Lower leg skin (tissue), 4 donors: Measurements from ENCODE around the gene PDE1C. TPM values are rescaled to one million over a fixed set of nuclear protein-coding genes. Genes with fewer than 3 reads are reported as not detected.

Source experiments
- DNase-seq, 2 donors: peaks; one replicate each; pipeline ENCODE4 v3.0.0-alpha.2; 2019; ENCODE audit warnings: low spot score in 2 of 2
- H3K4me3 ChIP-seq: fragments of 200-600 bp; sonication (generic); 2 replicates; pipeline ENCODE4 v1.5.1; 2017; ENCODE audit warnings: mild to moderate bottlenecking, low read depth; ENCODE audit not compliant: poor library complexity, severe bottlenecking
- POLR2A ChIP-seq, 2 donors: fragments of 450-650 bp; IDR thresholded peaks; one replicate each; pipeline ENCODE4 v1.6.1; 2016 to 2017; ENCODE audit warnings: antibody characterized with exemption in 2 of 2, mild to moderate bottlenecking in 1 of 2, moderate library complexity in 1 of 2
- WGBS, 2 donors: methylation state at CpG; one replicate each; pipeline ENCODE4 v1.1.5; 2018; 5-methylcytosine and 5-hydroxymethylcytosine counted together
- intact Hi-C: fragments of 100-400 bp; cut with DNase I; formaldehyde crosslinking; loops from one replicate; pipeline ENCODE4 v1.15.0; 2023; ENCODE audit warnings: low total_unique reads
- total RNA-seq, 4 donors: library from RNA; depleted of rRNA; stranded (reverse); fragments of >200 nt; gene quantifications; one replicate each; pipeline ENCODE4 v1.1.0, GENCODE V29; 2016
- TF ChIP-seq, protein P1 (sequence below), 3 donors: fragments of 450-650 bp; IDR thresholded peaks; one replicate each; pipeline ENCODE4 v1.5.1; 2016; ENCODE audit warnings: antibody characterized with exemption in 3 of 3, mild to moderate bottlenecking in 3 of 3, moderate library complexity in 2 of 3

Gene PDE1C
- total RNA-seq, 4 donors from 2014 or later, result 0.53 to 3.5 (median 3.0) TPM

DNA sequence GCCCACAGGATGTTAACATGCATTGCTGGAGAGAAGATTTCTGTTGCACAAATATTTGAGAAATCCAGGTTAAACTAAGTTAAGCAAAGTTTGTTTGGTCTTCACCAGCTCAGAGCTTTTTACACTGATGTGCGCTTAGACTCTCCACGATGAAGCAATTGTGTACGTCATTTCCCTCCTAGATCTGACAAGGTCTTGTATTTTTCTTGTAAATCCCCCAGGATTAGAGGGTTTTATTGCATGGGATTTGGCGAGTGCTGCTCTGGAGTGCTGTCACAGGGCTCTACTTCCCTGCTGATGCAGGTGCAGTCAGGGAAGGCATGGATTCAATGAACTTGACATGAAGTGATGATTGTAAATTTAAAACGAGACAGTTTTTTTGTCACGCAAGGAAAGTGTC is 173.3 kb downstream of the PDE1C start:
- no peak for DNase-seq
- intact Hi-C loops, result no loop called here
- no peak overlapping the region for H3K4me3 ChIP-seq
- 47 to 60% methylated on average over 6 of the region's 6 CpGs for WGBS, 2 donors
- TF ChIP-seq POLR2A (IDR thresholded peaks at IDR 0.05), result no peak
- TF ChIP-seq, protein P1, sequence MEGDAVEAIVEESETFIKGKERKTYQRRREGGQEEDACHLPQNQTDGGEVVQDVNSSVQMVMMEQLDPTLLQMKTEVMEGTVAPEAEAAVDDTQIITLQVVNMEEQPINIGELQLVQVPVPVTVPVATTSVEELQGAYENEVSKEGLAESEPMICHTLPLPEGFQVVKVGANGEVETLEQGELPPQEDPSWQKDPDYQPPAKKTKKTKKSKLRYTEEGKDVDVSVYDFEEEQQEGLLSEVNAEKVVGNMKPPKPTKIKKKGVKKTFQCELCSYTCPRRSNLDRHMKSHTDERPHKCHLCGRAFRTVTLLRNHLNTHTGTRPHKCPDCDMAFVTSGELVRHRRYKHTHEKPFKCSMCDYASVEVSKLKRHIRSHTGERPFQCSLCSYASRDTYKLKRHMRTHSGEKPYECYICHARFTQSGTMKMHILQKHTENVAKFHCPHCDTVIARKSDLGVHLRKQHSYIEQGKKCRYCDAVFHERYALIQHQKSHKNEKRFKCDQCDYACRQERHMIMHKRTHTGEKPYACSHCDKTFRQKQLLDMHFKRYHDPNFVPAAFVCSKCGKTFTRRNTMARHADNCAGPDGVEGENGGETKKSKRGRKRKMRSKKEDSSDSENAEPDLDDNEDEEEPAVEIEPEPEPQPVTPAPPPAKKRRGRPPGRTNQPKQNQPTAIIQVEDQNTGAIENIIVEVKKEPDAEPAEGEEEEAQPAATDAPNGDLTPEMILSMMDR (IDR thresholded peaks at IDR 0.05), result no peak

DNA sequence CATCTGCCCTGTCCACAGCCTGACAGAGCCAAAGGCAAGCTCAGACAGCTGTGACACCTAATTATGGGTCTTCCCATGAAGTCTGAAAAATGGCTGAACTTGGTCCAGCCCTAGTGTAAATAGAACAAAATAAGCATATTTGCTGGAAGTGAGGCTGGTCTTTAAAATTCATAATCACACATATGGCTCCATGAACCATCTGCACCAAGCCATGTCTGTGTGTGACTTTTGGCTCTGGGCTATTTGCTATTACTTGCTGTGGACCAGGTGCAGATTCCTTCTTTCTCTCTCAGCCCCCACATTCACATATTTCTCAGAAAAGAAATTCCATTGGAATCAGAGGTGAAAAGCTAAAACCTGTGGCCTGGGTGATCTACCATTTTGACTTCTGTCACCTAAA is 175.9 kb downstream of the PDE1C start:
- no peak for DNase-seq
- TF ChIP-seq, protein P1 (IDR thresholded peaks at IDR 0.05), result no peak
- TF ChIP-seq POLR2A (IDR thresholded peaks at IDR 0.05), result no peak
- H3K4me3 ChIP-seq, result no peak overlapping the region
- intact Hi-C loops, result no loop called here

- WGBS, 2 donors, result 74 to 77% methylated on average over 3 of the region's 3 CpGs
- intact Hi-C loops, result no loop called here
- no peak for TF ChIP-seq POLR2A (IDR thresholded peaks at IDR 0.05)
- TF ChIP-seq, protein P1 (IDR thresholded peaks at IDR 0.05), result no peak
- H3K4me3 ChIP-seq, result no peak overlapping the region
- no peak for DNase-seq
Observed at GRCh38 chr7:31893365-31893764, 176.8 kb downstream of the PDE1C start.

DNA sequence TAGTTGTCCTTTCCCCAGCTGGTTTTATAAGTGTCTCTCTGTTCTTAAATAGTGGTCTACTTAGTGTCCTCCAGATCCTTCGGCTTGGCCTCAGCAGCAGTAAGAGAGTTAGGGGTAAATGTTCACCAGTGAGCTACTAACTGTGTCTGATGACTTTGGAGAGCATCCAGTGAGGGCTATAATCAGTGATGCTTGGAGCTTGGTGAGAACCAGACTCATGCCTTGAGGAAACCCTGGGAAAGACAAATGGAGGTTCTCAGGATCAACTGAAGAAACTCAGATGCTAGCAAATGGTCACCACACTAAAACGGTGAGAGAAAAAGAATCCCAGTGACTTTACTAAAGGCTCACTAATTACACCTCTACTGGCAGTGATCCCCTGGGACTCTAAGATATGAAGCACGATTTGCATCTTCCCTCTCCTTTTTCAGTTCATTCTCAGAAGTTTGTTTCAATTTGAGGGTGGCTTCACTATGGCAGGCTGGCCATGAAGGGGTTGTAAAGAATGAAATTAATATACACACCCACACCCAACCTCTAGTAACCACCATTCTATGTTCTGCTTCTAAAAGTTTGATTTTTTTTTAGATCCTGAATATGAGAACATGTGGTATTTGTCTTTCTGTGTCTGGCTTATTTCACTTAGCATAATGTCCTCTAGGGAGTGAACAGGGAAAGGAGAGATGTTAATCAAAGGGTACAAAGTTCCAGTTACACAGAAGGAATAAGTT is 177.9 kb downstream of the PDE1C start:
- H3K4me3 ChIP-seq, result no peak overlapping the region
- DNase-seq, result no peak
- TF ChIP-seq, protein P1 (IDR thresholded peaks at IDR 0.05), result no peak
- TF ChIP-seq POLR2A (IDR thresholded peaks at IDR 0.05), result no peak
- intact Hi-C loops, result no loop called here
- 71 to 84% methylated on average over 3 of the region's 3 CpGs for WGBS, 2 donors

GRCh38 chr7:31890766-31891165 is 179.4 kb downstream of the PDE1C start:
- intact Hi-C loops, result no loop called here
- H3K4me3 ChIP-seq, result no peak overlapping the region
- no peak for DNase-seq
- TF ChIP-seq, protein P1 (IDR thresholded peaks at IDR 0.05), result no peak
- TF ChIP-seq POLR2A (IDR thresholded peaks at IDR 0.05), result no peak
- WGBS, 2 donors, result 54 to 60% methylated on average over 3 of the region's 3 CpGs

DNA sequence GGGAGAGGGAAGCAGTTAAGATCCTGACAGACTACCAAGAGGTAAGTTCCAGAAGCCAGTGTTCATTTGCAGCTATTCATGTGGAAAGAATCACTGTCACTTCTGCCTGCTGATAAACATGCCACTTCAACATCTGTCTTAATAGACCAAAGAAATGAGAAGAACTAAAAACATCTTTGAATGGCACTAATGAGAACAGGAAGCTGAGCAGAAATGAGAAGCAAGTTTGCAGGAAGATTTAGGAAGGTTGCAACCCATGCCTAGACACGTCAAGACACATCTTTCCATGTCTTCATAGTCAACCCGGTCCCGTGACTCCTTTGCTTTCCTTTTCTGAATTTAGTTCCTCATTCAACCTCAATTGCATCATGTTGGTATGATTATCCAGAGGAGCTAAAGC is 180.0 kb downstream of the PDE1C start:
- no peak for TF ChIP-seq POLR2A (IDR thresholded peaks at IDR 0.05)
- peak in 1 of 2 donors; percentile 46 for DNase-seq
- WGBS, 2 donors, result 23 to 31% methylated on average over 3 of the region's 3 CpGs
- intact Hi-C loops, result no loop called here
- H3K4me3 ChIP-seq, result no peak overlapping the region
